B cell (primary cell): Measurements from ENCODE around the gene PDK2. TPM values are rescaled to one million over a fixed set of nuclear protein-coding genes. Genes with fewer than 3 reads are reported as not detected.

Source experiments
- ATAC-seq: fragments of 200-7000 bp; cut with Tn5 transposase; one replicate; pipeline ENCODE4 v1.10.0; 2021; ENCODE audit warnings: low read depth, mild to moderate bottlenecking, moderate number of reproducible peaks, moderate library complexity
- CTCF ChIA-PET: fragments of 350-600 bp; sonication (Branson Sonifier 250); formaldehyde crosslinking; loops from one replicate; lab custom pipeline; 2021; ENCODE audit warnings: antibody characterized with exemption, inconsistent platforms; lab: Charles Lee
- POLR2A ChIA-PET: fragments of 350-600 bp; sonication (Branson Sonifier 250); formaldehyde crosslinking; loops from one replicate; lab custom pipeline; 2021; ENCODE audit warnings: antibody characterized with exemption; lab: Charles Lee
- DNase-seq: peaks from one replicate; pipeline ENCODE4 v3.0.0; 2013
- H2AFZ ChIP-seq: 2 replicates; pipeline ENCODE4 v1.6.1; 2012; ENCODE audit warnings: mild to moderate bottlenecking, low read depth, low read length; ENCODE audit not compliant: insufficient read depth, poor library complexity, severe bottlenecking
- H3K27ac ChIP-seq, 2 donors: 1 replicate in 1 of 2; 2 replicates in 1 of 2; pipeline ENCODE4 v1.5.1; 2012 to 2013; ENCODE audit warnings: low read length in 2 of 2, mild to moderate bottlenecking in 2 of 2, moderate library complexity in 1 of 2
- H3K27me3 ChIP-seq, 4 experiments: fragments of 200-600 bp in 1 of 4; sonication (generic) in 1 of 4; replicated peaks in 1 of 4; 1 replicate in 2 of 4; 2 replicates in 2 of 4; pipeline versions ENCODE4 v1.6.1 to v1.7.0; 2013 to 2016; ENCODE audit warnings: low read length in 3 of 4, mild to moderate bottlenecking in 2 of 4, mixed read lengths in 1 of 4, moderate library complexity in 1 of 4; ENCODE audit not compliant: insufficient read depth in 4 of 4, control insufficient read depth in 3 of 4; ENCODE audit errors: control extremely low read depth in 1 of 4
- H3K36me3 ChIP-seq, 2 experiments: replicated peaks in 1 of 2; 1 replicate in 1 of 2; 2 replicates in 1 of 2; pipeline versions ENCODE4 v1.6.1 to v1.7.1; 2013; ENCODE audit warnings: low read length in 1 of 2; ENCODE audit not compliant: insufficient read depth in 2 of 2, control insufficient read depth in 1 of 2; ENCODE audit errors: control extremely low read depth in 1 of 2, extremely low read depth in 1 of 2
- H3K4me1 ChIP-seq, 2 donors: fragments of 200-600 bp in 1 of 2; sonication (generic) in 1 of 2; 1 replicate in 1 of 2; 2 replicates in 1 of 2; pipeline versions ENCODE4 v1.5.1 to v1.6.1; 2013 to 2017; ENCODE audit warnings: low read length in 2 of 2; ENCODE audit not compliant: control insufficient read depth in 2 of 2, insufficient read depth in 2 of 2
- H3K4me2 ChIP-seq: replicated peaks from 2 replicates; pipeline ENCODE3; 2012; ENCODE audit warnings: mild to moderate bottlenecking, low read depth, low read length; ENCODE audit not compliant: poor library complexity, severe bottlenecking
- H3K4me3 ChIP-seq, 5 experiments: fragments of 200-600 bp in 1 of 5; sonication (generic) in 1 of 5; 1 replicate in 3 of 5; 2 replicates in 2 of 5; pipeline versions ENCODE4 v1.5.1 to v1.7.0; 2011 to 2016; ENCODE audit warnings: low read length in 4 of 5, mild to moderate bottlenecking in 4 of 5, low read depth in 2 of 5, control low read depth in 1 of 5, moderate library complexity in 1 of 5; ENCODE audit not compliant: insufficient read depth in 1 of 5; ENCODE audit errors: control extremely low read depth in 1 of 5, extremely low read depth in 1 of 5
- H3K79me2 ChIP-seq: fragments of 200-600 bp; sonication (generic); one replicate; pipeline ENCODE4 v1.6.0; 2016; ENCODE audit warnings: low read length; ENCODE audit not compliant: control insufficient read depth, insufficient read depth
- H3K9ac ChIP-seq: fragments of 200-600 bp; sonication (generic); 2 replicates; pipeline ENCODE4 v1.6.1; 2017; ENCODE audit warnings: mild to moderate bottlenecking, low read length, moderate library complexity
- H3K9me3 ChIP-seq, 3 donors: one replicate each; pipeline versions ENCODE4 v1.6.1 to v1.7.1; 2013; ENCODE audit warnings: low read length in 2 of 3; ENCODE audit not compliant: control insufficient read depth in 2 of 3, insufficient read depth in 1 of 3; ENCODE audit errors: control extremely low read depth in 1 of 3
- H4K20me1 ChIP-seq: 2 replicates; pipeline ENCODE4 v1.6.0; 2012; ENCODE audit warnings: mild to moderate bottlenecking, low read length; ENCODE audit not compliant: insufficient read depth, control insufficient read depth, poor library complexity, severe bottlenecking
- H3K27ac Mint-ChIP-seq: one replicate; pipeline ENCODE4 v1.8.0; 2021; ENCODE audit warnings: mixed read lengths
- H3K27me3 Mint-ChIP-seq: one replicate; pipeline ENCODE4 v1.8.0; 2021; ENCODE audit warnings: mixed read lengths
- H3K4me1 Mint-ChIP-seq: one replicate; pipeline ENCODE4 v1.8.0; 2021; ENCODE audit warnings: mixed read lengths
- H3K4me3 Mint-ChIP-seq: one replicate; pipeline ENCODE4 v1.8.0; 2021; ENCODE audit warnings: mixed read lengths
- H3K9me3 Mint-ChIP-seq: one replicate; pipeline ENCODE4 v1.8.0; 2022; ENCODE audit warnings: mixed read lengths; ENCODE audit not compliant: insufficient read depth
- EZH2 ChIP-seq: IDR thresholded peaks from 2 replicates; pipeline ENCODE4 v1.6.1; 2012; ENCODE audit warnings: borderline replicate concordance, low read depth, mild to moderate bottlenecking, moderate library complexity, low read length; ENCODE audit not compliant: insufficient read depth, poor library complexity, severe bottlenecking
- WGBS: methylation state at CpG from one replicate; pipeline ENCODE4 v1.1.5; 2013; ENCODE audit warnings: missing lambda C conversion rate; ENCODE audit not compliant: insufficient coverage; 5-methylcytosine and 5-hydroxymethylcytosine counted together
- intact Hi-C: fragments of 100-400 bp; cut with micrococcal nuclease; formaldehyde crosslinking; loops from one replicate; pipeline ENCODE4 v1.10.0; 2022
- polyA plus RNA-seq: library from polyadenylated mRNA; depleted of rRNA; stranded (reverse); fragments of >200 nt; gene quantifications from 2 replicates; pipeline ENCODE4 v1.2.3, GENCODE V29; 2012
- total RNA-seq, 2 donors: library from RNA; stranded (reverse); fragments of 120-200 nt in 1 of 2; gene quantifications; 1 replicate in 1 of 2; 2 replicates in 1 of 2; pipeline versions ENCODE4 v1.2.3 to v1.2.4, GENCODE V29; 2013 to 2022
- TF ChIP-seq, protein P1 (sequence below): fragments of 200-600 bp; IDR thresholded peaks from one replicate; pipeline ENCODE4 v1.8.0; 2022; ENCODE audit warnings: antibody characterized with exemption, mild to moderate bottlenecking

PDK2 gene
- total and polyA plus RNA-seq, 2 donors (not counting 1 experiment from before 2014, with no cell fraction given): 35.2 to 73.2 TPM

DNA sequence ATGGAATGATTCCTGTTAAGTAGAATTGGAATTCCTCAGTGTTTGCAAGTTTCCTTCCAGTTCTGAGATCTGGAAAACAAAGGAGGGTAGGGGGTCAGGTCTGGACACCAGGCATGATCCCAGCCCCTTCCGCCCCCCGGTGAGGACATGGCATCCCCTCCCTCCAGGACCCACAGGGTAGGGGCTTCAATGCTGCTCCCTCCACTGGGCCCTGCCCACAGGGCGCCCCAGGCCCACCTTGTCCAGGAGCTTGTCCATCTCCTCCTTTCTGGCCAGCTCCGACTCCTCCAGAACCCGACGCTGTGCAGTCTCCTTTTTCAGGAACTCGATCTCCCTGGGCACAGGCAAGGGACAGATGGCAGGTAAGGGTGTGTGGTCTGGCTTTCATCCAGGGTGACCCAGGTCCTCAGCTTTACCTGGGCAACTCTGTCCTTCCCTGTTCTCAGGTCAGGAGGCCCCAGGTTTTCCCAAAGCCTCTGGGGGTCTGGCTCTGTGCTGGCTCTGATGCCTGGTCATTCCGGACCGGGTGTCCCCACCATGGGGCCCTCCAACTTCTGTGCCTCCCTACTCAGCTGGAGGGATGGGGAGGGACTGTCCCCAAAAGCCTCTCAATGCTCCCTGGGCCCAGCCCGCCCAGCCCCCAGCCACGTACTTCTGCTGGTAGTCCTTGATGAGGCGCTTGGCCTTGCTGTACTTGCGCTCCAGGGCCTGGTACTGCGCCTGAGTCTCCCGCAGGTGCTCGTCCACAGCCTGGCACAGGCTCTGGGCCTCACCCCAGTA lies 40.4 kb downstream of the PDK2 start:
- ATAC-seq: no peak
- peaks cover 29% of the 10 kb centered on the region for H3K4me1 Mint-ChIP-seq

More for the DNA sequence above, 40.4 kb downstream of the PDK2 start:
- H3K27me3 Mint-ChIP-seq: peaks cover 4% of the 10 kb centered on the region
- Histone ChIP-seq H3K27ac (no peak overlapping the region), H3K4me1 (peaks cover 12 to 24% of the 10 kb centered on the region in 2 donors), H3K27me3 (peaks cover 0 to 3% (median 0%) of the 10 kb centered on the region in 4 experiments), H2AFZ (no peak overlapping the region), H3K36me3 (peaks cover 8 to 72% of the 10 kb centered on the region in 2 experiments), H3K4me3 (no peak overlapping the region), H3K4me2 (no peak overlapping the region), H3K79me2 (peaks cover 17% of the 10 kb centered on the region), H3K9me3 (no peaks in the 10 kb centered on the region), H3K9ac (no peak overlapping the region), H4K20me1 (peaks cover 78% of the 10 kb centered on the region)
- TF ChIP-seq, protein P1, sequence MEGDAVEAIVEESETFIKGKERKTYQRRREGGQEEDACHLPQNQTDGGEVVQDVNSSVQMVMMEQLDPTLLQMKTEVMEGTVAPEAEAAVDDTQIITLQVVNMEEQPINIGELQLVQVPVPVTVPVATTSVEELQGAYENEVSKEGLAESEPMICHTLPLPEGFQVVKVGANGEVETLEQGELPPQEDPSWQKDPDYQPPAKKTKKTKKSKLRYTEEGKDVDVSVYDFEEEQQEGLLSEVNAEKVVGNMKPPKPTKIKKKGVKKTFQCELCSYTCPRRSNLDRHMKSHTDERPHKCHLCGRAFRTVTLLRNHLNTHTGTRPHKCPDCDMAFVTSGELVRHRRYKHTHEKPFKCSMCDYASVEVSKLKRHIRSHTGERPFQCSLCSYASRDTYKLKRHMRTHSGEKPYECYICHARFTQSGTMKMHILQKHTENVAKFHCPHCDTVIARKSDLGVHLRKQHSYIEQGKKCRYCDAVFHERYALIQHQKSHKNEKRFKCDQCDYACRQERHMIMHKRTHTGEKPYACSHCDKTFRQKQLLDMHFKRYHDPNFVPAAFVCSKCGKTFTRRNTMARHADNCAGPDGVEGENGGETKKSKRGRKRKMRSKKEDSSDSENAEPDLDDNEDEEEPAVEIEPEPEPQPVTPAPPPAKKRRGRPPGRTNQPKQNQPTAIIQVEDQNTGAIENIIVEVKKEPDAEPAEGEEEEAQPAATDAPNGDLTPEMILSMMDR: no peak
- TF ChIP-seq EZH2: no peak
- WGBS: 94% methylated on average over 12 of the region's 16 CpGs
- no peak overlapping the region for H3K27ac Mint-ChIP-seq
- ChIA-PET POLR2A (interaction anchor here (0.8 kb wide), 1 partner anchor 11 kb away, joined by 5 read pairs; no protein-coding TSS in a partner anchor), CTCF (interaction anchor here (0.8 to 2.5 kb wide), 5 partner anchors 16 to 42 kb away, joined by 3 to 9 read pairs (median 3); no protein-coding TSS in a partner anchor)
- intact Hi-C loops: no loop called here
- no peak overlapping the region for H3K4me3 Mint-ChIP-seq
- H3K9me3 Mint-ChIP-seq: no peaks in the 10 kb centered on the region
- no peak for DNase-seq
